HCT116 (cell line): ENCODE results near the gene ATG5. TPM values are rescaled to one million over a fixed set of nuclear protein-coding genes. Genes with fewer than 3 reads are reported as not detected.

Experiments used
- ATAC-seq: fragments of 200-7000 bp; cut with Tn5 transposase; 2 replicates; pipeline ENCODE4 v1.9.1; 2020; ENCODE audit warnings: mild to moderate bottlenecking, moderate library complexity
- BruUV-seq: library from RNA; stranded (reverse); fragments of 400-500 nt; replicated peaks from 2 replicates; lab custom pipeline; 2021; lab: Mats Ljungman, UMichigan
- CTCF ChIA-PET: fragments of 300-600 bp; sonication (Branson Sonifier 250); formaldehyde crosslinking; loops from one replicate; lab custom pipeline; 2021; ENCODE audit warnings: antibody characterized with exemption; lab: Charles Lee
- POLR2A ChIA-PET: fragments of 300-600, 350-600 bp; sonication (Branson Sonifier 250); formaldehyde crosslinking; loops from one replicate; lab custom pipeline; 2021; ENCODE audit warnings: antibody characterized with exemption; lab: Charles Lee
- RAD21 ChIA-PET, 2 experiments: fragments of 300-600 bp; sonication (Branson Sonifier 250); formaldehyde crosslinking; loops; one replicate each; lab custom pipeline; 2023; ENCODE audit warnings: low total read pairs in 2 of 2; ENCODE audit not compliant: uncharacterized antibody in 2 of 2, unreplicated experiment in 2 of 2, low non-redundant PET in 1 of 2; lab: Charles Lee
- DNase-seq: peaks from one replicate; pipeline ENCODE4 v3.0.0-alpha.2; 2010; ENCODE audit warnings: low read depth, low spot score
- H2AFZ ChIP-seq: fragments of 200-600 bp; shearing (Covaris generic), sonication (generic); 2 replicates; pipeline ENCODE4 v1.6.1; 2017; ENCODE audit warnings: low read depth, mixed run types, mixed read lengths, antibody characterized with exemption, low read length; ENCODE audit not compliant: poor library complexity, severe bottlenecking
- H3K27ac ChIP-seq: 2 replicates; pipeline ENCODE4 v1.5.1; 2012; ENCODE audit warnings: low read depth, low read length
- H3K27me3 ChIP-seq: fragments of 200-600 bp; sonication (generic); 2 replicates; pipeline ENCODE4 v1.6.1; 2016; ENCODE audit warnings: mixed run types, low read length, mixed read lengths; ENCODE audit not compliant: insufficient read depth
- H3K36me3 ChIP-seq, 2 experiments: fragments of 200-500 bp in 1 of 2; fragments of 200-600 bp in 1 of 2; sonication (Bioruptor generic) in 1 of 2; sonication (generic) in 1 of 2; 2 replicates each; pipeline versions ENCODE4 v1.5.1 to v1.6.1; 2014 to 2016; ENCODE audit warnings: low read length in 2 of 2, inconsistent platforms in 1 of 2, mixed read lengths in 1 of 2, mixed run types in 1 of 2; ENCODE audit not compliant: insufficient read depth in 2 of 2, control insufficient read depth in 1 of 2
- H3K4me1 ChIP-seq, 2 experiments: fragments of 200-600 bp in 1 of 2; sonication (generic) in 1 of 2; 2 replicates each; pipeline versions ENCODE4 v1.5.1 to v1.6.1; 2012 to 2017; ENCODE audit warnings: low read length in 2 of 2, inconsistent platforms in 1 of 2, mild to moderate bottlenecking in 1 of 2, mixed read lengths in 1 of 2, mixed run types in 1 of 2, moderate library complexity in 1 of 2; ENCODE audit not compliant: insufficient read depth in 2 of 2, control insufficient read depth in 1 of 2
- H3K4me2 ChIP-seq: fragments of 200-600 bp; sonication (generic); 2 replicates; pipeline ENCODE4 v1.6.1; 2017; ENCODE audit warnings: mixed run types, low read length, mixed read lengths
- H3K4me3 ChIP-seq, 2 experiments: fragments of 200-600 bp in 1 of 2; sonication (generic) in 1 of 2; replicated peaks in 1 of 2; 2 replicates each; pipeline ENCODE4 v1.5.1; 2011 to 2016; ENCODE audit warnings: low read length in 2 of 2, control low read depth in 1 of 2, low read depth in 1 of 2, mild to moderate bottlenecking in 1 of 2, mixed read lengths in 1 of 2, mixed run types in 1 of 2
- H3K79me2 ChIP-seq: fragments of 200-600 bp; sonication (generic); 2 replicates; pipeline ENCODE4 v1.6.1; 2017; ENCODE audit warnings: mild to moderate bottlenecking, mixed run types, low read length, moderate library complexity, mixed read lengths; ENCODE audit not compliant: insufficient read depth
- H3K9ac ChIP-seq: fragments of 200-600 bp; sonication (generic); 2 replicates; pipeline ENCODE4 v1.6.1; 2016; ENCODE audit warnings: low read length, mixed read lengths
- H3K9me2 ChIP-seq: fragments of 200-600 bp; sonication (generic), shearing (Covaris generic); 2 replicates; pipeline ENCODE4 v1.6.1; 2017; ENCODE audit warnings: mixed run types, mild to moderate bottlenecking, moderate library complexity; ENCODE audit not compliant: insufficient read depth
- H3K9me3 ChIP-seq, 2 experiments: fragments of 200-500 bp in 1 of 2; fragments of 200-600 bp in 1 of 2; sonication (Bioruptor generic) in 1 of 2; sonication (generic) in 1 of 2; 2 replicates each; pipeline ENCODE4 v1.6.1; 2014 to 2017; ENCODE audit warnings: low read length in 2 of 2, mixed read lengths in 2 of 2, inconsistent platforms in 1 of 2, low read depth in 1 of 2, mild to moderate bottlenecking in 1 of 2, mixed run types in 1 of 2, moderate library complexity in 1 of 2; ENCODE audit not compliant: control insufficient read depth in 1 of 2, insufficient read depth in 1 of 2
- H4K20me1 ChIP-seq: fragments of 200-600 bp; sonication (generic), shearing (Covaris generic); 2 replicates; pipeline ENCODE4 v1.6.1; 2017; ENCODE audit warnings: mixed run types, mild to moderate bottlenecking, moderate library complexity; ENCODE audit not compliant: insufficient read depth
- CBX3 ChIP-seq: IDR thresholded peaks from 2 replicates; pipeline ENCODE4 v1.6.1; 2012; ENCODE audit warnings: low read depth
- CEBPB ChIP-seq: IDR thresholded peaks from 2 replicates; pipeline ENCODE4 v1.6.1; 2012; ENCODE audit warnings: low read depth
- CTCF ChIP-seq, 3 experiments: fragments of 200-600 bp in 1 of 3; sonication (generic) in 1 of 3; IDR thresholded peaks in 2 of 3; conservative IDR thresholded peaks in 1 of 3; 2 replicates each; pipeline ENCODE4 v1.5.1; 2012 to 2017; ENCODE audit warnings: low read depth in 2 of 3, low read length in 2 of 3, antibody characterized with exemption in 1 of 3, borderline replicate concordance in 1 of 3, control low read depth in 1 of 3, mild to moderate bottlenecking in 1 of 3, mixed read lengths in 1 of 3, mixed run types in 1 of 3, moderate library complexity in 1 of 3; ENCODE audit not compliant: insufficient read depth in 1 of 3
- EZH2 ChIP-seq: fragments of 200-600 bp; sonication (generic); IDR thresholded peaks from 2 replicates; pipeline ENCODE4 v1.6.1; 2017; ENCODE audit warnings: antibody characterized with exemption, mixed run types
- MAX ChIP-seq: IDR thresholded peaks from 2 replicates; pipeline ENCODE4 v1.6.1; 2012
- POLR2AphosphoS5 ChIP-seq: IDR thresholded peaks from 2 replicates; pipeline ENCODE4 v1.6.1; 2011; ENCODE audit warnings: mild to moderate bottlenecking, low read depth, low read length, moderate library complexity
- RAD21 ChIP-seq: IDR thresholded peaks from 2 replicates; pipeline ENCODE4 v1.6.1; 2012; ENCODE audit warnings: low read depth, mild to moderate bottlenecking
- SIN3A ChIP-seq: IDR thresholded peaks from 2 replicates; pipeline ENCODE4 v1.6.1; 2012; ENCODE audit warnings: low read depth
- SP1 ChIP-seq: IDR thresholded peaks from 2 replicates; pipeline ENCODE4 v1.6.1; 2012; ENCODE audit warnings: low read depth
- TCF7L2 ChIP-seq: IDR thresholded peaks from 2 replicates; pipeline ENCODE4 v1.7.0; 2011; ENCODE audit warnings: borderline replicate concordance, inconsistent platforms; ENCODE audit not compliant: insufficient read depth, insufficient read length; ENCODE audit errors: extremely low read depth
- YY1 ChIP-seq: IDR thresholded peaks from 2 replicates; pipeline ENCODE4 v1.6.1; 2011; ENCODE audit warnings: low read length, low read depth, moderate library complexity, mild to moderate bottlenecking; ENCODE audit not compliant: insufficient replicate concordance; ENCODE audit errors: extremely low read depth
- ZNF274 ChIP-seq: fragments of 200-500 bp; sonication (Bioruptor generic); IDR thresholded peaks from 2 replicates; pipeline ENCODE4 v1.6.1; 2014; ENCODE audit warnings: mild to moderate bottlenecking, low read depth, low read length, inconsistent platforms
- intact Hi-C: fragments of 100-400 bp; cut with micrococcal nuclease; formaldehyde crosslinking; loops from 2 replicates; pipeline ENCODE4 v1.10.0; 2022
- total RNA-seq: library from RNA; stranded (reverse); gene quantifications from one replicate; pipeline ENCODE4 v1.2.1, GENCODE V29; 2021; ENCODE audit not compliant: unreplicated experiment

Gene ATG5
- total RNA-seq, 1 experiment from 2014 or later, result 39.6 TPM

- ATAC-seq (no peak), DNase-seq (no peak)
- intact Hi-C loops, result no loop called here
- Histone ChIP-seq H3K27me3 (no peaks in the 10 kb centered on the region), H3K4me3 (no peak overlapping the region), H3K4me2 (no peak overlapping the region), H3K4me1 (peaks cover 0 to 6% of the 10 kb centered on the region in 2 experiments; a peak in 1 of 4 replicates), H3K27ac (no peak overlapping the region), H3K9me2 (no peaks in the 10 kb centered on the region), H2AFZ (no peak overlapping the region), H3K9ac (no peak overlapping the region), H3K9me3 (no peaks in the 10 kb centered on the region), H4K20me1 (0 out of 2 replicates have a peak, but pooled peaks cover 2% of the 10 kb centered on the region), H3K79me2 (no peaks in the 10 kb centered on the region), H3K36me3 (no peaks in the 10 kb centered on the region)
- ChIA-PET CTCF (no interaction called here), POLR2A (no interaction called here), RAD21 (no interaction called here)
- no peak for TF ChIP-seq TCF7L2
- TF ChIP-seq RAD21, result no peak
- TF ChIP-seq SIN3A, result no peak
- no peak for TF ChIP-seq EZH2
- TF ChIP-seq CBX3, result no peak
- no peak for TF ChIP-seq SP1
- TF ChIP-seq CEBPB, result no peak
- TF ChIP-seq CTCF (IDR thresholded peaks at IDR 0.05 in 2 of 3, conservative IDR thresholded peaks at IDR 0.05 in 1 of 3; ENCODE audit: borderline replicate concordance in 1 of 3, insufficient read depth in 1 of 3, low read depth in 2 of 3, low read length in 2 of 3), result no peak
- no peak for TF ChIP-seq ZNF274
- TF ChIP-seq YY1, result no peak
- no peak for TF ChIP-seq POLR2AphosphoS5
- TF ChIP-seq MAX, result no peak
- BruUV-seq, result no TSS peak
Observed at GRCh38 chr6:106184629-106185028, 140.9 kb downstream of the ATG5 start.
